ENCODE results near the gene USP36. TPM values are rescaled to one million over a fixed set of nuclear protein-coding genes. Genes with fewer than 3 reads are reported as not detected.

The USP36 gene
- total and polyA plus RNA-seq, 9 of the 15 experiments (the other 6 are each of a cell fraction or from before 2014, with no cell fraction given): 6.4 to 72.8 (median 22.5) TPM

DNA sequence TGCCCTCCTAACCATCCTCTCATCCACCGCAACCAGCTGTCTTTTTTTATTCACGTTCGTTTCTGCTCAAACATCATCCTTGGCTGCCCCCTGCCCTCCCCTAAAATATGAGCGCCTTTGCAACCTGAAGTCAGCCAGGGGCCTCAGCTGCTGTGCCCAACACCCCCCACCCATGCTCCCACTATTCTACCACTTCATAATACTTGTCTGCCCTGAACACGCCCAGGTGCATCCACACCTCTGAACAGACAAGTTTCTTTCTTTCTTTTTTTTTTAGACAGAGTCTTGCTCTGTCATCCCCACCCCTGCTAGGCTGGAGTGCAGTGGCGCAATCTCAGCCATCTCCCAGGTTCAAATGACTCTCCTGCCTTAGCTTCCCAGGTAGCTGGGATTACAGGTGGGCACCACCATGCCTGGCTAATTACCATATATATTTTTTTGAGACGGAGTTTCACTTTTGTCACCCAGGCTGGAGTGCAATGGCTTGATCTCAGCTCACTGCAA, 35.5 kb upstream of the USP36 start:
- no peak overlapping the region for H2AFZ ChIP-seq (ENCODE audit: low read depth, low read length)
- in situ Hi-C loops (cut with MboI): no loop called here
- DNase-seq (ENCODE audit: extremely low read depth in 1 of 4, low spot score in 3 of 4) (no peak), FAIRE-seq (no peak), ATAC-seq (no peak)
- no peak overlapping the region for H3K9ac ChIP-seq (ENCODE audit: insufficient read depth in 1 of 2, low read depth in 2 of 2, low read length in 2 of 2)
- no TSS peak for BruUV-seq (replicated peaks)
- H3K9me3 ChIP-seq (replicated peaks; ENCODE audit: control insufficient read depth, insufficient read depth, low read depth, low read length): no peaks in the 10 kb centered on the region
- POLR2A ChIA-PET: interaction anchor here (0.6 to 1.2 kb wide), 3 partner anchors 12 to 1142 kb away, joined by 3 to 5 read pairs (median 4); no protein-coding TSS in a partner anchor
- no peaks in the 10 kb centered on the region for H3K79me2 ChIP-seq (ENCODE audit: control insufficient read depth, insufficient read depth, low read length)
- H3K9me1 ChIP-seq (ENCODE audit: control insufficient read depth, insufficient read depth, low read length): no peaks in the 10 kb centered on the region
- H3K4me2 ChIP-seq (ENCODE audit: insufficient read depth, low read length): no peak overlapping the region
- H3K4me3 ChIP-seq: no peak overlapping the region
- intact Hi-C loops (cut with micrococcal nuclease): no loop called here
- CTCF ChIA-PET (ENCODE audit: low intra/inter-chr PET ratio): no interaction called here
- H4K20me1 ChIP-seq (replicated peaks; ENCODE audit: control insufficient read depth, insufficient read depth, low read length): no peaks in the 10 kb centered on the region
- 47% methylated on average over 7 of the region's 7 CpGs for WGBS (ENCODE audit: insufficient coverage, low coverage, missing lambda C conversion rate)
- peaks cover 7 to 12% of the 10 kb centered on the region in 2 experiments; a peak in 3 of 5 replicates for H3K4me1 ChIP-seq (replicated peaks in 1 of 2; ENCODE audit: control insufficient read depth in 2 of 2, insufficient read depth in 2 of 2, low read length in 2 of 2)
- no peak overlapping the region for H3K27ac ChIP-seq (ENCODE audit: extremely low read depth, low read depth, low read length)
- no peaks in the 10 kb centered on the region for H3K36me3 ChIP-seq (ENCODE audit: control insufficient read depth, insufficient read depth, low read length)
- peaks cover 14 to 30% of the 10 kb centered on the region in 2 experiments; a peak in 4 of 5 replicates for H3K27me3 ChIP-seq (ENCODE audit: control insufficient read depth in 2 of 2, insufficient read depth in 2 of 2, low read length in 2 of 2)
- TF ChIP-seq, protein P1, sequence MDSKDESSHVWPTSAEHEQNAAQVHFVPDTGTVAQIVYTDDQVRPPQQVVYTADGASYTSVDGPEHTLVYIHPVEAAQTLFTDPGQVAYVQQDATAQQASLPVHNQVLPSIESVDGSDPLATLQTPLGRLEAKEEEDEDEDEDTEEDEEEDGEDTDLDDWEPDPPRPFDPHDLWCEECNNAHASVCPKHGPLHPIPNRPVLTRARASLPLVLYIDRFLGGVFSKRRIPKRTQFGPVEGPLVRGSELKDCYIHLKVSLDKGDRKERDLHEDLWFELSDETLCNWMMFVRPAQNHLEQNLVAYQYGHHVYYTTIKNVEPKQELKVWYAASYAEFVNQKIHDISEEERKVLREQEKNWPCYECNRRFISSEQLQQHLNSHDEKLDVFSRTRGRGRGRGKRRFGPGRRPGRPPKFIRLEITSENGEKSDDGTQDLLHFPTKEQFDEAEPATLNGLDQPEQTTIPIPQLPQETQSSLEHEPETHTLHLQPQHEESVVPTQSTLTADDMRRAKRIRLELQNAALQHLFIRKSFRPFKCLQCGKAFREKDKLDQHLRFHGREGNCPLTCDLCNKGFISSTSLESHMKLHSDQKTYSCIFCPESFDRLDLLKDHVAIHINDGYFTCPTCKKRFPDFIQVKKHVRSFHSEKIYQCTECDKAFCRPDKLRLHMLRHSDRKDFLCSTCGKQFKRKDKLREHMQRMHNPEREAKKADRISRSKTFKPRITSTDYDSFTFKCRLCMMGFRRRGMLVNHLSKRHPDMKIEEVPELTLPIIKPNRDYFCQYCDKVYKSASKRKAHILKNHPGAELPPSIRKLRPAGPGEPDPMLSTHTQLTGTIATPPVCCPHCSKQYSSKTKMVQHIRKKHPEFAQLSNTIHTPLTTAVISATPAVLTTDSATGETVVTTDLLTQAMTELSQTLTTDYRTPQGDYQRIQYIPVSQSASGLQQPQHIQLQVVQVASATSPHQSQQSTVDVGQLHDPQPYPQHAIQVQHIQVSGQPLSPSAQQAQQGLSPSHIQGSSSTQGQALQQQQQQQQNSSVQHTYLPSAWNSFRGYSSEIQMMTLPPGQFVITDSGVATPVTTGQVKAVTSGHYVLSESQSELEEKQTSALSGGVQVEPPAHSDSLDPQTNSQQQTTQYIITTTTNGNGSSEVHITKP (IDR thresholded peaks at IDR 0.05; ENCODE audit: partially characterized antibody): peak; percentile 70
- TF ChIP-seq SRSF3 (IDR thresholded peaks at IDR 0.05; ENCODE audit: insufficient read depth, low read length): no peak
- TF ChIP-seq CC2D1A (IDR thresholded peaks at IDR 0.05): no peak
- TF ChIP-seq MAFG (tag; conservative IDR thresholded peaks at IDR 0.05): 0 out of 2 replicates have a peak, but pooled peaks have one; percentile 2

Measured in K562 (cell line).